ENCODE measurements around the gene MYLK.
A peak's percentile ranks its signal among the peaks of the same experiment; 100 is the strongest.

Gene MYLK

GRCh38 chr3:123587401-123587800, 296.7 kb downstream of the MYLK start:
- Histone ChIP-seq H3K9me3 (ENCODE audit: control insufficient read depth, insufficient read depth, low read depth, low read length) (peaks cover 46% of the 10 kb centered on the region), H3K27me3 (ENCODE audit: control insufficient read depth, insufficient read depth, low read length) (no peaks in the 10 kb centered on the region), H3K4me3 (ENCODE audit: low read depth, low read length) (no peak overlapping the region), H3K4me1 (ENCODE audit: control insufficient read depth, insufficient read depth, low read length) (no peaks in the 10 kb centered on the region; the same call in none of the 2 replicates), H3K36me3 (ENCODE audit: control insufficient read depth, insufficient read depth, low read length) (peaks cover 7% of the 10 kb centered on the region; the same call in 1 of the 2 replicates), H3K27ac (ENCODE audit: low read depth, low read length) (no peak overlapping the region), H3K9ac (ENCODE audit: low read length) (no peak overlapping the region)

DNA sequence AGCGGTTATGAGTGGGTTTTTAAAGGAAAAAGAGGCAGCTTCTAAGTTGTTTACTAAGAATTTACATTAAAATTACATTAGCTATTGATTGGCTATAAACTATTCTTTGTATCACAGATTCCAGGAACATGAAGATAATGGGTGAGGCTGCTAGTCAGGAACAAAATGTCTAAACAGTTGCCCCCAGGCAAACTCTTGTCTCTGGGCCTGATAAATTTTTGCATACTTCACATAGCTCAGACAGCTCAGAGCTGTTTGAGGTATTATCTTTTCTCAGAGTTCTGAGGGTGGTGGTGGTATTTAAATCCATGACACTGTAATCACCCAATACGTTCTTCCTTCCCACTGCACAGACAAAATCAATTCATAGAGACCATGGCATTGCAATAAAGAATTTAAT, 297.2 kb downstream of the MYLK start:
- peaks cover 45% of the 10 kb centered on the region for H3K9me3 ChIP-seq (ENCODE audit: control insufficient read depth, insufficient read depth, low read depth, low read length)
- peak overlapping the region; percentile 75; the same call in 1 of the 2 replicates for H3K4me3 ChIP-seq (ENCODE audit: low read depth, low read length)
- H3K36me3 ChIP-seq (ENCODE audit: control insufficient read depth, insufficient read depth, low read length): peaks cover 7% of the 10 kb centered on the region; the same call in 1 of the 2 replicates
- no peaks in the 10 kb centered on the region for H3K27me3 ChIP-seq (ENCODE audit: control insufficient read depth, insufficient read depth, low read length)
- H3K4me1 ChIP-seq (ENCODE audit: control insufficient read depth, insufficient read depth, low read length): no peaks in the 10 kb centered on the region; the same call in none of the 2 replicates
- no peak overlapping the region for H3K27ac ChIP-seq (ENCODE audit: low read depth, low read length)
- H3K9ac ChIP-seq (ENCODE audit: low read length): no peak overlapping the region

DNA sequence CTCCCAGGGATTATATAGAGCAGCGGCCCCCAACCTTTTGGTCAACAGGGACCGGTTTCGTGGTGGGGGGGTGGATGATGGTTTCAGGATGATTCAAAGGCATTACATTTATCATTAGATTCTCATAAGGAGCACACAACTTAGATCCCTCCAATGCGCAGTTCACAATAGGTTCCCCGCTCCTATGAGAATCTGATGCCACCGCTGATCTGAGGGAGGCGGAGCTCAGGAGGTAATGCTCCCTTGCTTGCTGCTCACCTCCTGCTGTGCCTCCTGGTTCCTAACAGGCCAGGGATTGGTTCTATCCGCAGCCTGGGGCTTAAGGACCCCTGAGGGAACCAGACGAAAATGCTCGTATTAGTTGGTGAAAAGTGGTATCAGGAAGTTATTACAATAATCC, 298.0 kb downstream of the MYLK start:
- Histone ChIP-seq H3K9me3 (ENCODE audit: control insufficient read depth, insufficient read depth, low read depth, low read length) (peaks cover 37% of the 10 kb centered on the region), H3K27ac (ENCODE audit: low read depth, low read length) (no peak overlapping the region), H3K36me3 (ENCODE audit: control insufficient read depth, insufficient read depth, low read length) (0 out of 2 replicates have a peak, but pooled peaks cover 3% of the 10 kb centered on the region), H3K27me3 (ENCODE audit: control insufficient read depth, insufficient read depth, low read length) (no peaks in the 10 kb centered on the region), H3K4me1 (ENCODE audit: control insufficient read depth, insufficient read depth, low read length) (no peaks in the 10 kb centered on the region; the same call in none of the 2 replicates), H3K9ac (ENCODE audit: low read length) (peak overlapping the region; percentile 87), H3K4me3 (ENCODE audit: low read depth, low read length) (peak overlapping the region; percentile 75)

DNA sequence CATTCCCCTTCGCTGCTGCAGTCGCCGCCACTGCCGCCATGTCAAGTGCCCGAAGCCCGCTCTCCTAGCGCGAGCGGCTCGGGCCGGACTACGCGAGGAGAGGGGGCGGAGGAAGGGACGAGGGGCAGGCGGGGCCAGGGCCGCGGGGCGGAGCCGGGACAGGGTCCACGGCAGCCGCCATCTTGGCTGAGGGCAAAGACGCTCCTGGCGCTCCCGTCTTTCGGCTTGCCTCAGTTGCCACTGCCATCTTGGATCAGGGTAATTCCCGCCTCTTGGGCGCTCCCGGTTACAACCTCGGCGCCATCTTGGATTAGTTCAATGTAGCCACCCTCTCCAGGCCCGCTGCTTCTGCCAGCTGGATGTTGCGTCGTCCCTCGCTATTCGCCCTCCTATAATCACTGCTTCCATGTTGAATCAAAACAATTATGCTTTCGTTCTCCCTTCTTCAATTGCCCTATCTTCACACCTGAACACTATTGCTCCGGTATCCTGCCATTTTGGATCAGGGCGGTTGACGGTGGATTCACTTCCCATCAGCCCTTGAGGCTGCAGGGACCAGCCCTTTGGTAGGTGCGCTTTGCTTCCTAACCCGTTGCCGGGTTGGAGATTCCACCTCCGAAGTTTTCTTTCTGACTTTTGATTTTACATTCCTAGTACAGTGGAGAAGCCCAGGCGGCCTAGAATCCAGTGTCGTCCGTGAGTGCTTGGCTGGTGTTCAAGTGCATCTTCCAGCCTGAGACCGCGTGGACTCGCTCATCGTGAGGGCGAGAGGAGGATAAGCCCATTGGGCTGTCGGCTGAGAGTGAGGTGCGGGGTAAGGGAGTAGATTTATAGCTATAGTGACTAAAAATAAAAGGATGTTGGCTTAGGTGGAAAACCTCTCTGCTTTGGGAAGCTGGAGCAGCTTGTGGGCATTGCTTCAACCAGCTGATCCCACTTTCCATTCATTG, 298.9 kb downstream of the MYLK start, which contains the start of gene HACD2:
TSS of gene HACD2 (minus strand) at position 66 of the 950 bp plus-strand sequence. CDS start at position 40, 26 bp downstream.
- H3K9me3 ChIP-seq (ENCODE audit: control insufficient read depth, insufficient read depth, low read depth, low read length): peaks cover 28% of the 10 kb centered on the region
- H3K36me3 ChIP-seq (ENCODE audit: control insufficient read depth, insufficient read depth, low read length): no peaks in the 10 kb centered on the region
- H3K4me3 ChIP-seq (ENCODE audit: low read depth, low read length): peak within 1 kb of the TSS; percentile 75
- H3K27me3 ChIP-seq (ENCODE audit: control insufficient read depth, insufficient read depth, low read length): no peaks in the 10 kb centered on the region
- H3K27ac ChIP-seq (ENCODE audit: low read depth, low read length): peak within 1 kb of the TSS; percentile 92
- H3K4me1 ChIP-seq (ENCODE audit: control insufficient read depth, insufficient read depth, low read length): no peaks in the 10 kb centered on the region; the same call in none of the 2 replicates
- peak within 1 kb of the TSS; percentile 87 for H3K9ac ChIP-seq (ENCODE audit: low read length)

DNA sequence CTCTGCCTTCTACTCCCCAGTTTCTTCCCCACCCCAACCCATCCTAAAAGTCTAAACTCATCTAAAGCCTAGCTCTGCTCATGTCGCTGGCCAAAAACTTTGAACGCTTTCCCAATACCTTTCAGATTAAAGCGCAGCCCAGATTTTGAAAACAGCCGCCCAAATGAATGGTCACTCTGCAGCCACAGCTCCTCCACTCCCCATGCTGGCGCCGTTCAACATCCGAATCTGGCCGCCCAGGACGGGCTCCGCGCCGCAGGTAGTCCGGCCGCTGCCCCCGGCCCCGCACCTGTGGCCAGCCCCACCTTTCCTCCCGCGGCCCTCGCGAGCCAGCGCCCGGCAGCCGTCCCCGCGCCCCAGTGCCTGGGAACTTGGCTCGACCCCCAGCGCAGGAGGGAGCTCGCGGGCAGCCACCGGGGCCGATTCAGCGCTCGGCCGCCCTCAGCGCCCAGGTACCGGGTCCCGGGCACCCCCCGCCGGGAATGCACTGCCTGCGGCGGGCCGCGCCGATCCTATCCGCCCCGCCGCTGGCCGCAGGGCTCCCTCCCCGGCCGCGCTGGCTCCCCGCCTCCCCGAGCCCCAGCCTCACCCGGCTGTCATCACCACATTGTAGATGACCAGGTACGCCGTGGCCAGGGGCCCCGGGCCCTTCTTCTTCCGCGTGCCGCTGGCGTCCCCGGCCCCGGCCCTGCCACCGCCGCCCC, 299.7 kb downstream of the MYLK start:
- H3K4me3 ChIP-seq (ENCODE audit: low read depth, low read length): peak overlapping the region; percentile 75

DNA sequence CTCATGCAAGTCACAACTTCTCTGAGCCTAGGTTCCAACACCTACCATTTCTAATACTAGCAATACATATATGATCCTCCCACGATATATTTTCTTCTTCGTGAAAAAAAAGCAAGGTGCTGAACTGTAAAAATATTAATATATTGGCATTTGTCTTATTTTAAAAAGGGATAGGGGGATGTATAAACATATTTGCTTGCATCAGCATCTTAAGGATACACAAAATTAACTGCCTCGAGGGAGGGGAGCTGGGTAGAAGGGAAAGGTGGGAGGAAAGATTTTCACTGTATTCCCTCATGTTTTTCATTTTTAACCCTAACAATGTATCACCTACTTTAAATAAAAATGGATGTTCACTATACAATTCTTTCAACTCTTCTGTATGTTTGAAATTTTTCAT, 300.6 kb downstream of the MYLK start:
- Histone ChIP-seq H3K36me3 (ENCODE audit: control insufficient read depth, insufficient read depth, low read length) (peaks cover 6% of the 10 kb centered on the region), H3K9me3 (ENCODE audit: control insufficient read depth, insufficient read depth, low read depth, low read length) (peaks cover 14% of the 10 kb centered on the region; the same call in 1 of the 2 replicates), H3K27ac (ENCODE audit: low read depth, low read length) (no peak overlapping the region), H3K9ac (ENCODE audit: low read length) (no peak overlapping the region), H3K4me3 (ENCODE audit: low read depth, low read length) (peak overlapping the region; percentile 75), H3K27me3 (ENCODE audit: control insufficient read depth, insufficient read depth, low read length) (no peaks in the 10 kb centered on the region), H3K4me1 (ENCODE audit: control insufficient read depth, insufficient read depth, low read length) (no peaks in the 10 kb centered on the region; the same call in none of the 2 replicates)

More for the DNA sequence above, 299.7 kb downstream of the MYLK start:
- H3K9me3 ChIP-seq (ENCODE audit: control insufficient read depth, insufficient read depth, low read depth, low read length): peaks cover 20% of the 10 kb centered on the region
- H3K9ac ChIP-seq (ENCODE audit: low read length): peak overlapping the region; percentile 62
- H3K27ac ChIP-seq (ENCODE audit: low read depth, low read length): peak overlapping the region; percentile 15; the same call in 1 of the 2 replicates
- H3K4me1 ChIP-seq (ENCODE audit: control insufficient read depth, insufficient read depth, low read length): no peaks in the 10 kb centered on the region; the same call in none of the 2 replicates
- 0 out of 2 replicates have a peak, but pooled peaks cover 2% of the 10 kb centered on the region for H3K36me3 ChIP-seq (ENCODE audit: control insufficient read depth, insufficient read depth, low read length)
- no peaks in the 10 kb centered on the region for H3K27me3 ChIP-seq (ENCODE audit: control insufficient read depth, insufficient read depth, low read length)

DNA sequence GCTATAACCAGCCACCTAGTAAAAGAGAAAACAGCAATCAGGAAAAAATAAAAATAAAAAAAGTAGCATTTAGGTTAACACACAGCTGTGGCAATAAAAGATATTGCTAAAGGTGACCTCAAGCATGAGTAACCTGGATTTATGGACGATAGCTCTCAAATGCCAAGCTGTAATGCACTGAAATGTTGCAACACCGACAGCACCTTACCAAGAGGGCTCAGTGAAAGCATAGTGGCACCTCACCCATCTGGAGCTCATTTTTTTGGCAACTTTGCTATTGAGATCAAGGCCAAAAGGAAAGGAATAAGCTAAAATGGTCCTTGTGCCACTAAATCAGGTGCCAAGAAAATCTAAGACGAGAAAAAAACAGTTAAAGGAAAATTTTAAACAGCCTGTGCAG, 301.8 kb downstream of the MYLK start:
- Histone ChIP-seq H3K4me3 (ENCODE audit: low read depth, low read length) (no peak overlapping the region), H3K9ac (ENCODE audit: low read length) (no peak overlapping the region), H3K27ac (ENCODE audit: low read depth, low read length) (no peak overlapping the region), H3K9me3 (ENCODE audit: control insufficient read depth, insufficient read depth, low read depth, low read length) (peaks cover 4% of the 10 kb centered on the region; the same call in 1 of the 2 replicates), H3K4me1 (ENCODE audit: control insufficient read depth, insufficient read depth, low read length) (no peaks in the 10 kb centered on the region; the same call in none of the 2 replicates), H3K36me3 (ENCODE audit: control insufficient read depth, insufficient read depth, low read length) (peaks cover 9% of the 10 kb centered on the region), H3K27me3 (ENCODE audit: control insufficient read depth, insufficient read depth, low read length) (no peaks in the 10 kb centered on the region)

GRCh38 chr3:123576122-123576521, 308.0 kb downstream of the MYLK start:
- H3K36me3 ChIP-seq (ENCODE audit: control insufficient read depth, insufficient read depth, low read length): peaks cover 9% of the 10 kb centered on the region
- peaks cover 7% of the 10 kb centered on the region for H3K4me1 ChIP-seq (ENCODE audit: control insufficient read depth, insufficient read depth, low read length)
- no peaks in the 10 kb centered on the region for H3K27me3 ChIP-seq (ENCODE audit: control insufficient read depth, insufficient read depth, low read length)
- H3K9me3 ChIP-seq (ENCODE audit: control insufficient read depth, insufficient read depth, low read depth, low read length): no peaks in the 10 kb centered on the region
- no peak overlapping the region for H3K4me3 ChIP-seq (ENCODE audit: low read depth, low read length)
- H3K27ac ChIP-seq (ENCODE audit: low read depth, low read length): no peak overlapping the region
- H3K9ac ChIP-seq (ENCODE audit: low read length): no peak overlapping the region

DNA sequence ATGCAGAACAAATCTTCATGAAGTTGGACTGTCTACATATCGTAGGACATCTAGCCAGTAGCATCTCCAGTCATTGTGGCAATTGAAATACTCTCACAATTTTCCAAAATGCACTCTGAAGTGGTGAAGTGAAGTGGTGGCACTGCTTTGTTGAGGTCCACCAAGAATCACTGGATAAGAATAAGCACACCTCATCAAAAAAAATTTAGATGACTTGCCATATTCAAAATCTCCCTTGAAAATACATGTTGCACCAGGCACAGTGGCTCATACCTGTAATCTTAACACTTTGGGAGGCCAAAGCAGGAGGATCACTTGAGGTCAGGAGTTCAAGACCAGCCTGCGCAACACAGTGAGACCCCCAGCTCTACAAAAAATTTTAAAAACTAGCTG, 312.2 kb downstream of the MYLK start:
- Histone ChIP-seq H3K4me1 (ENCODE audit: control insufficient read depth, insufficient read depth, low read length) (peaks cover 10% of the 10 kb centered on the region), H3K9me3 (ENCODE audit: control insufficient read depth, insufficient read depth, low read depth, low read length) (no peaks in the 10 kb centered on the region), H3K36me3 (ENCODE audit: control insufficient read depth, insufficient read depth, low read length) (no peaks in the 10 kb centered on the region), H3K4me3 (ENCODE audit: low read depth, low read length) (no peak overlapping the region), H3K27me3 (ENCODE audit: control insufficient read depth, insufficient read depth, low read length) (no peaks in the 10 kb centered on the region), H3K9ac (ENCODE audit: low read length) (no peak overlapping the region), H3K27ac (ENCODE audit: low read depth, low read length) (no peak overlapping the region)

DNA sequence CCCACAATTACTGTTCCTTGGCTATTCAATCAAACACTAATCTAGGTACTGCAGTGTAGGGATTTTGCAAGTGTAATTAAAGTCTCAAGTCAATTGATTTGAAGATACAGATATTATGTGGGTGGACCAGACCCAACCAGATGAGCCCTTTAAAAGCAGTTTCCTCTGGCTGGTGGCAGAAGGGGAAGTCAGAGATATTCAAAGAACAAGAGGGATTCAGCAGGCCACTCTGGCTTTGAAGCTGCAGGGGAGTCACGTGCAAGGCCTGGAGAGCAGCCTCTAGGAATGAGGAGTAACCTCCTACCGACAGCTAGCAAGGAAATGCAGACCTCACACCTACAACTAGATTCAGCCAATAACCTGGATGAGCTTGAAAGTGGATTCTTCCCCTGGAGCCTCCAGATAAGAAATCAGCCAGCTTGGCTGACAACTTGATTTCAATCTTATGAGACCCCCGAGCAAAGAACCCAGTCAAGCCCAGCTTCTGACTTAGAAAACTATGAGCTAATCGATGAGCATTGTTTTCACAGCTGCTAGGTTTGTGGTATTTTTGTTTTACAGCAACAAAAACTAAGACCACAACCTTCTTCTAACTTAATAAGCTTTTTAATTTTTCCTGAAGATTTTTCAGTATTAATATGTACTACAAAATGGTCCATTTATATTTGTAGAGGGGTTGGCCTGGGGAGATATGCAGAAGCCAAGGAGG, 312.7 kb downstream of the MYLK start:
- no peaks in the 10 kb centered on the region for H3K36me3 ChIP-seq (ENCODE audit: control insufficient read depth, insufficient read depth, low read length)
- no peaks in the 10 kb centered on the region for H3K27me3 ChIP-seq (ENCODE audit: control insufficient read depth, insufficient read depth, low read length)
- no peak overlapping the region for H3K4me3 ChIP-seq (ENCODE audit: low read depth, low read length)
- H3K9ac ChIP-seq (ENCODE audit: low read length): no peak overlapping the region
- H3K9me3 ChIP-seq (ENCODE audit: control insufficient read depth, insufficient read depth, low read depth, low read length): no peaks in the 10 kb centered on the region
- peaks cover 10% of the 10 kb centered on the region for H3K4me1 ChIP-seq (ENCODE audit: control insufficient read depth, insufficient read depth, low read length)
- no peak overlapping the region for H3K27ac ChIP-seq (ENCODE audit: low read depth, low read length)
